ENCODE measurements around the gene TMEM25.

TMEM25 gene

GRCh38 chr11:118581057-118581456 is 50.1 kb downstream of the TMEM25 start:
- no peak for DNase-seq (ENCODE audit: low read depth in 2 of 2)
